B cell (primary cell): ENCODE results near the gene GPX7.

Experiments
- CTCF ChIP-seq: fragments of 200-600 bp; IDR thresholded peaks from one replicate; pipeline ENCODE4 v1.8.0; 2022; ENCODE audit warnings: antibody characterized with exemption, mild to moderate bottlenecking
- EZH2 ChIP-seq: IDR thresholded peaks from 2 replicates; pipeline ENCODE4 v1.6.1; 2012; ENCODE audit warnings: borderline replicate concordance, low read depth, mild to moderate bottlenecking, moderate library complexity, low read length; ENCODE audit not compliant: insufficient read depth, poor library complexity, severe bottlenecking

GRCh38 chr1:52640697-52641096, 38.5 kb downstream of the GPX7 start:
- no peak for TF ChIP-seq CTCF
- no peak for TF ChIP-seq EZH2
